Measurements from ENCODE around the gene SLC38A9.

Gene SLC38A9

GRCh38 chr5:55592388-55593114 is 119.6 kb downstream of the SLC38A9 start:
- no peaks in the 10 kb centered on the region for H3K9me3 ChIP-seq (ENCODE audit: insufficient read depth, low read depth, low read length)
- no peak overlapping the region for H3K27ac ChIP-seq (ENCODE audit: low read length)
- H3K36me3 ChIP-seq (ENCODE audit: insufficient read depth, low read depth, low read length), result no peaks in the 10 kb centered on the region
- H3K4me1 ChIP-seq (ENCODE audit: insufficient read depth, low read length), result no peaks in the 10 kb centered on the region
- H3K4me3 ChIP-seq (ENCODE audit: low read length), result no peak overlapping the region
- no peaks in the 10 kb centered on the region for H3K27me3 ChIP-seq (ENCODE audit: insufficient read depth, low read length)
- H3K9ac ChIP-seq (ENCODE audit: low read depth, low read length), result no peak overlapping the region

- H3K9me3 ChIP-seq (ENCODE audit: insufficient read depth, low read depth, low read length), result no peaks in the 10 kb centered on the region
- no peak overlapping the region for H3K9ac ChIP-seq (ENCODE audit: low read depth, low read length)
- H3K4me1 ChIP-seq (ENCODE audit: insufficient read depth, low read length), result no peaks in the 10 kb centered on the region
- no peaks in the 10 kb centered on the region for H3K36me3 ChIP-seq (ENCODE audit: insufficient read depth, low read depth, low read length)
- H3K27ac ChIP-seq (ENCODE audit: low read length), result no peak overlapping the region
- H3K4me3 ChIP-seq (ENCODE audit: low read length), result no peak overlapping the region
- no peaks in the 10 kb centered on the region for H3K27me3 ChIP-seq (ENCODE audit: insufficient read depth, low read length)
These were observed 120.4 kb downstream of the SLC38A9 start for GRCh38 chr5:55591686-55592085.

GRCh38 chr5:55585206-55585610 is 126.9 kb downstream of the SLC38A9 start:
- Histone ChIP-seq H3K4me3 (ENCODE audit: low read length) (no peak overlapping the region), H3K36me3 (ENCODE audit: insufficient read depth, low read depth, low read length) (no peaks in the 10 kb centered on the region), H3K9me3 (ENCODE audit: insufficient read depth, low read depth, low read length) (no peaks in the 10 kb centered on the region), H3K9ac (ENCODE audit: low read depth, low read length) (no peak overlapping the region), H3K4me1 (ENCODE audit: insufficient read depth, low read length) (no peaks in the 10 kb centered on the region), H3K27me3 (ENCODE audit: insufficient read depth, low read length) (no peaks in the 10 kb centered on the region), H3K27ac (ENCODE audit: low read length) (no peak overlapping the region)

GRCh38 chr5:55584398-55585205 is 127.5 kb downstream of the SLC38A9 start:
- Histone ChIP-seq H3K9me3 (ENCODE audit: insufficient read depth, low read depth, low read length) (no peaks in the 10 kb centered on the region), H3K27me3 (ENCODE audit: insufficient read depth, low read length) (no peaks in the 10 kb centered on the region), H3K36me3 (ENCODE audit: insufficient read depth, low read depth, low read length) (no peaks in the 10 kb centered on the region), H3K4me3 (ENCODE audit: low read length) (no peak overlapping the region), H3K9ac (ENCODE audit: low read depth, low read length) (no peak overlapping the region), H3K27ac (ENCODE audit: low read length) (no peak overlapping the region), H3K4me1 (ENCODE audit: insufficient read depth, low read length) (no peaks in the 10 kb centered on the region)

- Histone ChIP-seq H3K4me3 (ENCODE audit: low read length) (no peak overlapping the region), H3K9ac (ENCODE audit: low read depth, low read length) (no peak overlapping the region), H3K9me3 (ENCODE audit: insufficient read depth, low read depth, low read length) (no peaks in the 10 kb centered on the region), H3K27ac (ENCODE audit: low read length) (no peak overlapping the region), H3K4me1 (ENCODE audit: insufficient read depth, low read length) (no peaks in the 10 kb centered on the region), H3K36me3 (ENCODE audit: insufficient read depth, low read depth, low read length) (no peaks in the 10 kb centered on the region), H3K27me3 (ENCODE audit: insufficient read depth, low read length) (no peaks in the 10 kb centered on the region)
These were observed 128.5 kb downstream of the SLC38A9 start for GRCh38 chr5:55583578-55583977.

- Histone ChIP-seq H3K4me1 (ENCODE audit: insufficient read depth, low read length) (peaks cover 3% of the 10 kb centered on the region; the same call in 1 of the 2 replicates), H3K4me3 (ENCODE audit: low read length) (no peak overlapping the region), H3K9ac (ENCODE audit: low read depth, low read length) (no peak overlapping the region), H3K9me3 (ENCODE audit: insufficient read depth, low read depth, low read length) (no peaks in the 10 kb centered on the region), H3K27me3 (ENCODE audit: insufficient read depth, low read length) (no peaks in the 10 kb centered on the region), H3K36me3 (ENCODE audit: insufficient read depth, low read depth, low read length) (no peaks in the 10 kb centered on the region), H3K27ac (ENCODE audit: low read length) (no peak overlapping the region)
These were observed 129.9 kb downstream of the SLC38A9 start for GRCh38 chr5:55582256-55582655.

- Histone ChIP-seq H3K27ac (ENCODE audit: low read length) (no peak overlapping the region), H3K27me3 (ENCODE audit: insufficient read depth, low read length) (no peaks in the 10 kb centered on the region), H3K4me3 (ENCODE audit: low read length) (no peak overlapping the region), H3K9me3 (ENCODE audit: insufficient read depth, low read depth, low read length) (no peaks in the 10 kb centered on the region), H3K9ac (ENCODE audit: low read depth, low read length) (no peak overlapping the region), H3K36me3 (ENCODE audit: insufficient read depth, low read depth, low read length) (no peaks in the 10 kb centered on the region), H3K4me1 (ENCODE audit: insufficient read depth, low read length) (peaks cover 11% of the 10 kb centered on the region; the same call in 1 of the 2 replicates)
These were observed 132.1 kb downstream of the SLC38A9 start for GRCh38 chr5:55580042-55580441.

- H3K27ac ChIP-seq (ENCODE audit: low read length), result no peak overlapping the region
- no peaks in the 10 kb centered on the region for H3K36me3 ChIP-seq (ENCODE audit: insufficient read depth, low read depth, low read length)
- no peak overlapping the region for H3K9ac ChIP-seq (ENCODE audit: low read depth, low read length)
- H3K4me3 ChIP-seq (ENCODE audit: low read length), result no peak overlapping the region
- no peaks in the 10 kb centered on the region for H3K9me3 ChIP-seq (ENCODE audit: insufficient read depth, low read depth, low read length)
- H3K4me1 ChIP-seq (ENCODE audit: insufficient read depth, low read length), result peaks cover 11% of the 10 kb centered on the region; the same call in 1 of the 2 replicates
- no peaks in the 10 kb centered on the region for H3K27me3 ChIP-seq (ENCODE audit: insufficient read depth, low read length)
These were observed 133.4 kb downstream of the SLC38A9 start for GRCh38 chr5:55578771-55579170.

- H3K4me3 ChIP-seq (ENCODE audit: low read length), result no peak overlapping the region
- no peak overlapping the region for H3K9ac ChIP-seq (ENCODE audit: low read depth, low read length)
- H3K27ac ChIP-seq (ENCODE audit: low read length), result no peak overlapping the region
- no peaks in the 10 kb centered on the region for H3K9me3 ChIP-seq (ENCODE audit: insufficient read depth, low read depth, low read length)
- H3K36me3 ChIP-seq (ENCODE audit: insufficient read depth, low read depth, low read length), result no peaks in the 10 kb centered on the region
- H3K27me3 ChIP-seq (ENCODE audit: insufficient read depth, low read length), result no peaks in the 10 kb centered on the region
- peaks cover 11% of the 10 kb centered on the region; the same call in 1 of the 2 replicates for H3K4me1 ChIP-seq (ENCODE audit: insufficient read depth, low read length)
These were observed 134.6 kb downstream of the SLC38A9 start for GRCh38 chr5:55577353-55578060.

GRCh38 chr5:55576661-55577060 is 135.5 kb downstream of the SLC38A9 start:
- Histone ChIP-seq H3K36me3 (ENCODE audit: insufficient read depth, low read depth, low read length) (no peaks in the 10 kb centered on the region), H3K9me3 (ENCODE audit: insufficient read depth, low read depth, low read length) (no peaks in the 10 kb centered on the region), H3K9ac (ENCODE audit: low read depth, low read length) (no peak overlapping the region), H3K4me1 (ENCODE audit: insufficient read depth, low read length) (peaks cover 17% of the 10 kb centered on the region; the same call in 1 of the 2 replicates), H3K27me3 (ENCODE audit: insufficient read depth, low read length) (no peaks in the 10 kb centered on the region), H3K4me3 (ENCODE audit: low read length) (no peak overlapping the region), H3K27ac (ENCODE audit: low read length) (no peak overlapping the region)

Measured in iPS-20b (cell line).